ENCODE measurements around the gene IL1RAPL2.
"Not testable (repeated sequence)": the region's sequence is repeated elsewhere in the genome, so short reads cannot be mapped to it uniquely, and the experiment has no call there.

Gene IL1RAPL2

GRCh38 chrX:105063743-105064142 is 497.7 kb downstream of the IL1RAPL2 start:
- H3K9me3 ChIP-seq, result no peaks in the 10 kb centered on the region
- no peak overlapping the region for H3K4me2 ChIP-seq
- H3K27ac ChIP-seq, result no peak overlapping the region
- H3K4me1 ChIP-seq, result no peaks in the 10 kb centered on the region
- no peaks in the 10 kb centered on the region for H3K36me3 ChIP-seq
- no peak overlapping the region for H3K4me3 ChIP-seq
- H3K27me3 ChIP-seq, result no peaks in the 10 kb centered on the region
- H3K9ac ChIP-seq, result no peak overlapping the region
- TF ChIP-seq Cebpa-rat (IDR thresholded peaks at IDR 0.05), result no peak
- no peaks in the 10 kb centered on the region for H4K20me1 ChIP-seq

GRCh38 chrX:105098201-105098600 is 532.2 kb downstream of the IL1RAPL2 start:
- H4K20me1 ChIP-seq, result no peaks in the 10 kb centered on the region
- no peak overlapping the region for H3K4me3 ChIP-seq
- H3K36me3 ChIP-seq, result no peaks in the 10 kb centered on the region
- H3K27me3 ChIP-seq, result no peaks in the 10 kb centered on the region
- H3K27ac ChIP-seq, result no peak overlapping the region
- no peak overlapping the region for H3K4me2 ChIP-seq
- H3K9me3 ChIP-seq, result no peaks in the 10 kb centered on the region
- no peak for TF ChIP-seq Cebpa-rat (IDR thresholded peaks at IDR 0.05)
- no peaks in the 10 kb centered on the region for H3K4me1 ChIP-seq
- H3K9ac ChIP-seq, result no peak overlapping the region

- H3K4me1 ChIP-seq, result no peaks in the 10 kb centered on the region
- no peak overlapping the region for H3K4me3 ChIP-seq
- TF ChIP-seq Cebpa-rat (IDR thresholded peaks at IDR 0.05), result no peak
- H3K9me3 ChIP-seq, result no peaks in the 10 kb centered on the region
- H4K20me1 ChIP-seq, result no peaks in the 10 kb centered on the region
- H3K27ac ChIP-seq, result no peak overlapping the region
- H3K4me2 ChIP-seq, result no peak overlapping the region
- H3K9ac ChIP-seq, result no peak overlapping the region
- H3K36me3 ChIP-seq, result no peaks in the 10 kb centered on the region
- no peaks in the 10 kb centered on the region for H3K27me3 ChIP-seq
Observed at GRCh38 chrX:105098812-105099211, 532.8 kb downstream of the IL1RAPL2 start.

- TF ChIP-seq Cebpa-rat (IDR thresholded peaks at IDR 0.05), result no peak
- no peaks in the 10 kb centered on the region for H3K9me3 ChIP-seq
- H3K4me3 ChIP-seq, result no peak overlapping the region
- H3K27ac ChIP-seq, result no peak overlapping the region
- H3K4me1 ChIP-seq, result no peaks in the 10 kb centered on the region
- H4K20me1 ChIP-seq, result no peaks in the 10 kb centered on the region
- no peak overlapping the region for H3K4me2 ChIP-seq
- no peak overlapping the region for H3K9ac ChIP-seq
- no peaks in the 10 kb centered on the region for H3K27me3 ChIP-seq
- no peaks in the 10 kb centered on the region for H3K36me3 ChIP-seq
Observed at GRCh38 chrX:105101378-105101777, 535.4 kb downstream of the IL1RAPL2 start.

GRCh38 chrX:105109936-105110335 is 543.9 kb downstream of the IL1RAPL2 start:
- Histone ChIP-seq H4K20me1 (no peaks in the 10 kb centered on the region), H3K4me2 (no peak overlapping the region), H3K4me1 (no peaks in the 10 kb centered on the region), H3K36me3 (no peaks in the 10 kb centered on the region), H3K9ac (no peak overlapping the region), H3K4me3 (no peak overlapping the region), H3K9me3 (0 out of 2 replicates have a peak, but pooled peaks cover under 1% of the 10 kb centered on the region), H3K27ac (no peak overlapping the region), H3K27me3 (no peaks in the 10 kb centered on the region)
- no peak for TF ChIP-seq Cebpa-rat (IDR thresholded peaks at IDR 0.05)

GRCh38 chrX:105114554-105115130 is 548.6 kb downstream of the IL1RAPL2 start:
- H3K36me3 ChIP-seq, result no peaks in the 10 kb centered on the region
- peaks cover 12% of the 10 kb centered on the region for H3K9me3 ChIP-seq
- no peaks in the 10 kb centered on the region for H3K27me3 ChIP-seq
- H4K20me1 ChIP-seq, result no peaks in the 10 kb centered on the region
- H3K4me3 ChIP-seq, result no peak overlapping the region
- no peak for TF ChIP-seq Cebpa-rat (IDR thresholded peaks at IDR 0.05)
- no peak overlapping the region for H3K9ac ChIP-seq
- H3K27ac ChIP-seq, result no peak overlapping the region
- H3K4me1 ChIP-seq, result no peaks in the 10 kb centered on the region
- H3K4me2 ChIP-seq, result no peak overlapping the region

GRCh38 chrX:105115596-105116320 is 549.8 kb downstream of the IL1RAPL2 start:
- H3K36me3 ChIP-seq, H3K27ac ChIP-seq, H3K27me3 ChIP-seq, H3K9ac ChIP-seq, H3K4me1 ChIP-seq, H3K4me2 ChIP-seq, H3K4me3 ChIP-seq, H4K20me1 ChIP-seq: not testable (repeated sequence)
- peaks cover 12% of the 10 kb centered on the region for H3K9me3 ChIP-seq

GRCh38 chrX:105116486-105116885 is 550.5 kb downstream of the IL1RAPL2 start:
- Histone ChIP-seq H3K9ac (no peak overlapping the region), H3K4me1 (peaks cover 9% of the 10 kb centered on the region), H3K4me2 (no peak overlapping the region), H3K27ac (no peak overlapping the region), H3K27me3 (no peaks in the 10 kb centered on the region), H3K36me3 (no peaks in the 10 kb centered on the region), H3K9me3 (peaks cover 12% of the 10 kb centered on the region), H3K4me3 (no peak overlapping the region), H4K20me1 (no peaks in the 10 kb centered on the region)
- TF ChIP-seq Cebpa-rat (IDR thresholded peaks at IDR 0.05), result no peak

GRCh38 chrX:105117621-105118020 is 551.6 kb downstream of the IL1RAPL2 start:
- peaks cover 9% of the 10 kb centered on the region for H3K4me1 ChIP-seq
- peaks cover 12% of the 10 kb centered on the region for H3K9me3 ChIP-seq
- TF ChIP-seq Cebpa-rat (IDR thresholded peaks at IDR 0.05), result no peak
- H3K9ac ChIP-seq, result no peak overlapping the region
- no peaks in the 10 kb centered on the region for H4K20me1 ChIP-seq
- H3K4me2 ChIP-seq, result no peak overlapping the region
- H3K27ac ChIP-seq, result no peak overlapping the region
- H3K27me3 ChIP-seq, result no peaks in the 10 kb centered on the region
- no peaks in the 10 kb centered on the region for H3K36me3 ChIP-seq
- H3K4me3 ChIP-seq, result no peak overlapping the region

- H3K9ac ChIP-seq, result no peak overlapping the region
- H3K36me3 ChIP-seq, result no peaks in the 10 kb centered on the region
- H4K20me1 ChIP-seq, result no peaks in the 10 kb centered on the region
- no peak overlapping the region for H3K27ac ChIP-seq
- H3K4me3 ChIP-seq, result no peak overlapping the region
- no peaks in the 10 kb centered on the region for H3K27me3 ChIP-seq
- H3K9me3 ChIP-seq, result peaks cover 7% of the 10 kb centered on the region
- no peak for TF ChIP-seq Cebpa-rat (IDR thresholded peaks at IDR 0.05)
- H3K4me2 ChIP-seq, result peak overlapping the region; percentile 21
- H3K4me1 ChIP-seq, result peaks cover 9% of the 10 kb centered on the region
Observed at GRCh38 chrX:105120463-105120862, 554.5 kb downstream of the IL1RAPL2 start.
